Stomach (tissue), 9 donors: ENCODE results near the gene DHTKD1. TPM values are rescaled to one million over a fixed set of nuclear protein-coding genes. Genes with fewer than 3 reads are reported as not detected.

Experiments
- DNase-seq, 2 donors: peaks; one replicate each; pipeline versions ENCODE4 v3.0.0 to v3.0.0-alpha.2; 2013 to 2019
- H3K27ac ChIP-seq, 5 donors: fragments of 200-600 bp in 4 of 5; sonication (generic) in 4 of 5; one replicate each; pipeline ENCODE4 v1.5.1; 2013 to 2019; ENCODE audit warnings: mild to moderate bottlenecking in 1 of 5, moderate library complexity in 1 of 5
- H3K27me3 ChIP-seq, 3 donors: fragments of 200-600 bp; sonication (generic); one replicate each; pipeline ENCODE4 v1.5.1; 2017 to 2019; ENCODE audit warnings: mixed run types in 1 of 3
- H3K36me3 ChIP-seq, 4 donors: fragments of 200-600 bp; sonication (generic); 1 replicate in 3 of 4; 2 replicates in 1 of 4; pipeline ENCODE4 v1.5.1; 2016 to 2019
- H3K4me1 ChIP-seq, 4 donors: fragments of 200-600 bp; sonication (generic); one replicate each; pipeline ENCODE4 v1.5.1; 2016 to 2019
- H3K4me3 ChIP-seq, 4 donors: fragments of 200-600 bp; sonication (generic) in 3 of 4; one replicate each; pipeline ENCODE4 v1.5.1; 2016 to 2019; ENCODE audit warnings: mild to moderate bottlenecking in 1 of 4
- H3K9me3 ChIP-seq, 4 donors: fragments of 200-600 bp; sonication (generic); one replicate each; pipeline ENCODE4 v1.5.1; 2016 to 2019
- EP300 ChIP-seq: sonication (generic); formaldehyde crosslinking; IDR thresholded peaks from one replicate; pipeline ENCODE4 v1.6.1; 2017; ENCODE audit warnings: antibody characterized with exemption
- POLR2A ChIP-seq, 4 donors: fragments of 450-650 bp; IDR thresholded peaks; one replicate each; pipeline ENCODE4 v1.6.1; 2016; ENCODE audit warnings: antibody characterized with exemption in 4 of 4, control low read depth in 2 of 4, mild to moderate bottlenecking in 1 of 4, moderate library complexity in 1 of 4
- POLR2AphosphoS5 ChIP-seq, 3 donors: sonication (generic); formaldehyde crosslinking; IDR thresholded peaks; one replicate each; pipeline ENCODE4 v1.6.1; 2016; ENCODE audit warnings: antibody characterized with exemption in 3 of 3
- WGBS, 5 donors: extraction: QIAGEN DNeasy Blood & Tissue Kit in 3 of 5; methylation state at CpG; one replicate each; pipeline versions ENCODE4 v1.1.5 to v1.1.7; 2013 to 2018; 5-methylcytosine and 5-hydroxymethylcytosine counted together
- intact Hi-C: fragments of 100-400 bp; cut with DNase I; formaldehyde crosslinking; loops from one replicate; pipeline ENCODE4 v1.15.1; 2023; ENCODE audit warnings: low total_unique reads
- polyA plus RNA-seq, 3 donors: library from polyadenylated mRNA; stranded (reverse); fragments of 200-250 nt; gene quantifications; one replicate each; pipeline ENCODE4 v1.2.3, GENCODE V29; 2013
- total RNA-seq, 5 donors: library from RNA; depleted of rRNA; stranded (reverse); fragments of >200 nt; gene quantifications; one replicate each; pipeline versions ENCODE4 v1.1.0 to v1.2.3, GENCODE V29; 2014 to 2016
- TF ChIP-seq, protein P1 (sequence below), 7 experiments: fragments of 450-650 bp in 4 of 7; fragments of 200-600 bp in 3 of 7; sonication (generic) in 3 of 7; IDR thresholded peaks; one replicate each; pipeline ENCODE4 v1.5.1; 2016 to 2019; ENCODE audit warnings: antibody characterized with exemption in 7 of 7, control low read depth in 2 of 7, mild to moderate bottlenecking in 1 of 7
- donor health status: healthy with polysubstance abuse.
- donor health status: Bipolar disorder and iron deficiency.
- donor health status: healthy.

DHTKD1 gene
- total and polyA plus RNA-seq, 8 donors = 6.4 to 98.2 (median 9.8) TPM

GRCh38 chr10:12036073-12036655 is 32.6 kb upstream of the DHTKD1 start:
- Histone ChIP-seq H3K27ac (no peak overlapping the region), H3K9me3 (no peaks in the 10 kb centered on the region), H3K27me3 (no peaks in the 10 kb centered on the region), H3K4me1 (peaks cover 0 to 31% (median 16%) of the 10 kb centered on the region in 4 donors), H3K4me3 (no peak overlapping the region), H3K36me3 (peaks cover 17 to 49% (median 42%) of the 10 kb centered on the region in 4 donors)
- TF ChIP-seq POLR2AphosphoS5 (IDR thresholded peaks at IDR 0.05) (no peak), POLR2A (IDR thresholded peaks at IDR 0.05) (no peak), EP300 (no peak)
- TF ChIP-seq, protein P1, sequence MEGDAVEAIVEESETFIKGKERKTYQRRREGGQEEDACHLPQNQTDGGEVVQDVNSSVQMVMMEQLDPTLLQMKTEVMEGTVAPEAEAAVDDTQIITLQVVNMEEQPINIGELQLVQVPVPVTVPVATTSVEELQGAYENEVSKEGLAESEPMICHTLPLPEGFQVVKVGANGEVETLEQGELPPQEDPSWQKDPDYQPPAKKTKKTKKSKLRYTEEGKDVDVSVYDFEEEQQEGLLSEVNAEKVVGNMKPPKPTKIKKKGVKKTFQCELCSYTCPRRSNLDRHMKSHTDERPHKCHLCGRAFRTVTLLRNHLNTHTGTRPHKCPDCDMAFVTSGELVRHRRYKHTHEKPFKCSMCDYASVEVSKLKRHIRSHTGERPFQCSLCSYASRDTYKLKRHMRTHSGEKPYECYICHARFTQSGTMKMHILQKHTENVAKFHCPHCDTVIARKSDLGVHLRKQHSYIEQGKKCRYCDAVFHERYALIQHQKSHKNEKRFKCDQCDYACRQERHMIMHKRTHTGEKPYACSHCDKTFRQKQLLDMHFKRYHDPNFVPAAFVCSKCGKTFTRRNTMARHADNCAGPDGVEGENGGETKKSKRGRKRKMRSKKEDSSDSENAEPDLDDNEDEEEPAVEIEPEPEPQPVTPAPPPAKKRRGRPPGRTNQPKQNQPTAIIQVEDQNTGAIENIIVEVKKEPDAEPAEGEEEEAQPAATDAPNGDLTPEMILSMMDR (IDR thresholded peaks at IDR 0.05) = no peak
- intact Hi-C loops = no loop called here
- DNase-seq = no peak
- 72 to 86% (median 75%) methylated on average over 3 of the region's 3 CpGs for WGBS, 5 donors

DNA sequence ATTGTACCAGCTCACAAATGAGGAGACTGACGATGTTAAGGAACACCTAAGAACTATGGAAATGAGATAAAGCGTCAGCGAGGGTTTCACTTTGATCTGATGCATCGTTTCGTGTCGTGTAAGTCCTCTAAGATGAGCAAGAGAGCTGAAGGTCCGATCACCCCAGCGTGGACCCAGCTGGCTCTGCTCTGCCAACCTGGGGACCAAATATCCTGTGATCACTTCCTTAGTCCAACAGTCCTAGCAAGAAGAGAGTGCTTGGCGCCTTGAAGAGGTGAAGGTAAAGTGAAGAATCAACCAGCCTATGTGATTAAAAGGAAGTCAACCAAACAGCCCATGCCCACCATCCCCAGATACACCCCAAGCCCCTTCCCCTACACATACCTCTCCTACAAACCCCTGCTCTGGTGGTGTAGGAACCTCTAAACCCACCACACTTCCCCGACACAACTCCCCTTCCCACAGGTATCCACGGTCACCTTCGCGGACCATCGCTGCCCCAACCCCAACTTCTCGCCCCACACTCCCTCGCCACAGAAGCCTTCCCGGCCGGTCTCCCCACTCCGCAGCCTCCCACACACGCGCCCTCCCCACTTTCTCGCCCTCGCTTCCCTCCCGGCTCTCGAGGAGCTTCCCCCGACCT is 26.9 kb upstream of the DHTKD1 start:
- H3K27me3 ChIP-seq = no peaks in the 10 kb centered on the region
- intact Hi-C loops = no loop called here
- TF ChIP-seq, protein P1 (IDR thresholded peaks at IDR 0.05) = no peak
- TF ChIP-seq POLR2A (IDR thresholded peaks at IDR 0.05) = no peak
- no peak for TF ChIP-seq EP300
- peak in 1 of 3 donors; percentile 12 for TF ChIP-seq POLR2AphosphoS5 (IDR thresholded peaks at IDR 0.05)
- H3K36me3 ChIP-seq = no peaks in the 10 kb centered on the region
- WGBS, 5 donors = 0 to 2% (median 1%) methylated on average over 26 of the region's 26 CpGs
- H3K4me3 ChIP-seq = peak overlapping the region; percentile 96 to 99 (median 98)
- H3K4me1 ChIP-seq = peaks cover 6 to 43% (median 25%) of the 10 kb centered on the region in 4 donors
- peak overlapping the region; percentile 91 to 99 (median 96) for H3K27ac ChIP-seq
- no peaks in the 10 kb centered on the region for H3K9me3 ChIP-seq
- peak in 1 of 2 donors; percentile 55 for DNase-seq

DNA sequence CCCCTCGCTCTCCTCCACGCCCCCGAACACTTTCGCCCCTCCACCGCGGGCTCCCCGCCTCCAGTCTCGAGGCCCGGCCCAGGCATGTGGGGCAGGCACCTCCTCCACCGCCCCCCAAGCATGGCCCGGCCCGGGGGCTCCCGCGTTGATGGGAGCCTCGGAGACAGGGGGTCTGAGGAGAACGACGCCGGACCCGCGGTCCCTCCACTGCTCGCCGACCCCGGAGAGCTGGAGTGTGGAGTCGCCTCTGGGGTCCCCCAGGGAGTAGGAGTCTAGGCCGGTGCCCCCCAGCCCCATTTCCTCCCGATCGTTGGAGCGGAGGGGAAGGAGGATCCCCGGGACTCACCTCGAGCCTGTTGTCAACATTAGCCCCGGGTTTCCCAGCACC is 26.4 kb upstream of the DHTKD1 start:
- intact Hi-C loops = no loop called here
- Histone ChIP-seq H3K4me1 (peaks cover 6 to 43% (median 24%) of the 10 kb centered on the region in 4 donors), H3K27me3 (no peaks in the 10 kb centered on the region), H3K27ac (peak overlapping the region; percentile 91 to 99 (median 96)), H3K36me3 (no peaks in the 10 kb centered on the region), H3K4me3 (peak overlapping the region; percentile 96 to 99 (median 98)), H3K9me3 (no peaks in the 10 kb centered on the region)
- peak; percentile 35 to 79 for DNase-seq
- TF ChIP-seq POLR2A (IDR thresholded peaks at IDR 0.05) (no peak), POLR2AphosphoS5 (IDR thresholded peaks at IDR 0.05) (peak in 1 of 3 donors; percentile 19)
- 0 to 2% (median 0%) methylated on average over 9 to 31 of the region's 31 CpGs for WGBS, 5 donors

DNA sequence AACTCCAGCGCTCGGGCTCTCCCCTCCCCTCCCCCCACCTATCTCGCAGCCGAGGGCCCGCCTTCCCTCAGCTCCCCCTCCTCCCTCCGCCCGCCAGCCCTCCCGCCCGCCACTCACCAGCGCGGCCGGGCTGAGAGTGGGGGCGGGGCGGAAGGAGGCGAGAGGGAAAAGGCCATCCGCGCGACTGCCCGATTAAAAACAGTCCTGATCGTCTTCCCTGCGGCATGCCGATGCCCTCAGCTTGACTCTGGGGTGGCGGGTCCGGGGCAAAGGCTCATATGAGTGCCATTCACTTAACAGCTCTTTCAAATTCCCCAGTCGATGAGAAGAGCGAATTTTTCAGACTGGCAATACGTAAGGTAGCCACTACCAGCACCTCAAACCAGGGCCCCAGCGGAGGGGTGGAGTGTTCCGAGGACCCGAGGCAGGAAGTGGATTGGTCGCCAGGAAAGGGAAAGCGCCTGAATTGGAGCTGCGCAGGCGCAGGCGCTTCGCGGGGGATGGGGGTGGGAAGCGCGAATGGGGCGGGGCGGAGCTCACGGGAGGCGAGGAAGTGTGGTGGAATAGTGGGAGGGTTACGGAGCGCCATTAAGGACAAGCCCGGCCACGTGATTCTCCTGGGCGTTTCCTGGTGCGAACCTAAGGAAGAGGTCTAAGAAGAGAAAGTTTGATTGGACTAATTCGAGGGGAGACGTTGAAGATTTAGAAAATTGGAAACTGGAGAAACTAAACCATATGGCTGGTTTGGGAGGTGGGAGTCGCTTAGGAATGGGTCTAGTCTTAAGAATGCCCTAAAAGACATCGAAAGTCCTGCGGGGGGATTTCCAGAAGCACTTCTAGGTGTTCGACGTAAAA is 25.7 kb upstream of the DHTKD1 start, which contains the start of gene UPF2:
TSS of gene UPF2 (minus strand) at position 13 of the 855 bp plus-strand sequence. CDS start 7,386 bp downstream, outside the sequence.
- H3K4me1 ChIP-seq = peaks cover 6 to 43% (median 24%) of the 10 kb centered on the region in 4 donors

More for the DNA sequence above, 25.7 kb upstream of the DHTKD1 start, which contains the start of gene UPF2:
- intact Hi-C loops = no loop called here
- peak within 1 kb of the TSS; percentile 96 to 99 (median 98) for H3K4me3 ChIP-seq
- peak within 1 kb of the TSS; percentile 91 to 99 (median 96) for H3K27ac ChIP-seq
- H3K36me3 ChIP-seq = no peaks in the 10 kb centered on the region
- no peaks in the 10 kb centered on the region for H3K27me3 ChIP-seq
- peak; percentile 97 to 99 for DNase-seq
- 3 to 7% (median 4%) methylated on average over 37 to 56 of the region's 56 CpGs for WGBS, 5 donors
- peak; percentile 60 to 91 (median 62) for TF ChIP-seq POLR2AphosphoS5 (IDR thresholded peaks at IDR 0.05)
- no peak for TF ChIP-seq POLR2A (IDR thresholded peaks at IDR 0.05)
- TF ChIP-seq, protein P1 (IDR thresholded peaks at IDR 0.05) = peak in 1 of 7 experiments; percentile 17
- TF ChIP-seq EP300 = no peak
- no peaks in the 10 kb centered on the region for H3K9me3 ChIP-seq
